GM19351 (cell line): ENCODE measurements around the gene LCN15.
"Not testable (repeated sequence)": the region's sequence is repeated elsewhere in the genome, so short reads cannot be mapped to it uniquely, and the experiment has no call there.

Source experiments
- ATAC-seq: cut with Tn5 transposase; IDR thresholded peaks from one replicate; pipeline ENCODE4 v1.9.1; 2021; ENCODE audit warnings: mild to moderate bottlenecking, moderate library complexity; ENCODE audit not compliant: unreplicated experiment

The LCN15 gene

GRCh38 chr9:136794281-136794999, 30.1 kb upstream of the LCN15 start:
- no peak for ATAC-seq

- no peak for ATAC-seq
These were observed 29.0 kb upstream of the LCN15 start for GRCh38 chr9:136793086-136793946.

GRCh38 chr9:136792321-136793085, 28.2 kb upstream of the LCN15 start:
- no peak for ATAC-seq

GRCh38 chr9:136791516-136792276, 27.4 kb upstream of the LCN15 start:
- no peak for ATAC-seq

- peak; percentile 79 for ATAC-seq
These were observed 26.6 kb upstream of the LCN15 start, which contains the start of gene TMEM141 for GRCh38 chr9:136790640-136791515. TMEM141 (plus strand) TSS chr9:136791344; CDS start chr9:136791371, 27 bp downstream.

GRCh38 chr9:136789523-136789937, 25.2 kb upstream of the LCN15 start:
- ATAC-seq, result no peak

- ATAC-seq, result not testable (repeated sequence)
These were observed 24.6 kb upstream of the LCN15 start for GRCh38 chr9:136788644-136789522.

- ATAC-seq, result no peak
These were observed 23.5 kb upstream of the LCN15 start for GRCh38 chr9:136787690-136788400.

GRCh38 chr9:136786983-136787382, 22.7 kb upstream of the LCN15 start:
- not testable (repeated sequence) for ATAC-seq

- ATAC-seq, result no peak
These were observed 22.1 kb upstream of the LCN15 start for GRCh38 chr9:136786451-136786850.

- ATAC-seq, result not testable (repeated sequence)
These were observed 21.4 kb upstream of the LCN15 start for GRCh38 chr9:136785565-136786355.

GRCh38 chr9:136784997-136785361, 20.7 kb upstream of the LCN15 start:
- no peak for ATAC-seq

GRCh38 chr9:136784249-136784996, 20.1 kb upstream of the LCN15 start:
- ATAC-seq, result no peak

- no peak for ATAC-seq
These were observed 18.1 kb upstream of the LCN15 start for GRCh38 chr9:136782452-136782851.

GRCh38 chr9:136779808-136780207, 15.5 kb upstream of the LCN15 start:
- no peak for ATAC-seq

GRCh38 chr9:136777359-136777758, 13.0 kb upstream of the LCN15 start:
- no peak for ATAC-seq
